Hepatocyte (in vitro differentiated cells): ENCODE measurements around the gene PERM1. TPM values are rescaled to one million over a fixed set of nuclear protein-coding genes. Genes with fewer than 3 reads are reported as not detected.

Experiments used
- DNase-seq: peaks from one replicate; pipeline ENCODE4 v3.0.0-alpha.2; 2016; ENCODE audit warnings: low spot score
- H2AFZ ChIP-seq: fragments of 200-600 bp; sonication (generic); 2 replicates; pipeline ENCODE4 v1.6.0; 2016; ENCODE audit warnings: antibody characterized with exemption, mild to moderate bottlenecking
- H3K27ac ChIP-seq: fragments of 200-600 bp; sonication (generic); 2 replicates; pipeline ENCODE4 v1.5.1; 2016; ENCODE audit warnings: mild to moderate bottlenecking
- H3K27me3 ChIP-seq: fragments of 200-600 bp; sonication (generic); 2 replicates; pipeline ENCODE4 v1.6.1; 2016
- H3K36me3 ChIP-seq: fragments of 200-600 bp; sonication (generic); replicated peaks from 2 replicates; pipeline ENCODE4 v1.5.1; 2016; ENCODE audit warnings: low read depth; ENCODE audit not compliant: insufficient read depth
- H3K4me1 ChIP-seq: fragments of 200-600 bp; sonication (generic); 2 replicates; pipeline ENCODE4 v1.5.1; 2016; ENCODE audit warnings: mild to moderate bottlenecking, moderate library complexity; ENCODE audit not compliant: insufficient read depth
- H3K4me2 ChIP-seq: fragments of 200-600 bp; sonication (generic); 2 replicates; pipeline ENCODE4 v1.6.0; 2016
- H3K4me3 ChIP-seq: fragments of 200-600 bp; sonication (generic); 2 replicates; pipeline ENCODE4 v1.5.1; 2016; ENCODE audit warnings: mild to moderate bottlenecking
- H3K79me2 ChIP-seq: fragments of 200-600 bp; sonication (generic); 2 replicates; pipeline ENCODE4 v1.6.0; 2017; ENCODE audit warnings: mild to moderate bottlenecking
- H3K9me2 ChIP-seq: fragments of 200-600 bp; sonication (generic); replicated peaks from 2 replicates; pipeline ENCODE4 v1.6.0; 2017; ENCODE audit warnings: mild to moderate bottlenecking; ENCODE audit not compliant: insufficient read depth
- H3K9me3 ChIP-seq: fragments of 200-600 bp; sonication (generic); 2 replicates; pipeline ENCODE4 v1.5.1; 2016; ENCODE audit warnings: low read depth, mild to moderate bottlenecking
- H4K20me1 ChIP-seq: fragments of 200-600 bp; sonication (generic); 2 replicates; pipeline ENCODE4 v1.6.0; 2016; ENCODE audit warnings: mild to moderate bottlenecking; ENCODE audit not compliant: insufficient read depth, poor library complexity, severe bottlenecking
- CTCF ChIP-seq: fragments of 200-600 bp; sonication (generic); IDR thresholded peaks from 2 replicates; pipeline ENCODE4 v1.5.1; 2016; ENCODE audit warnings: antibody characterized with exemption, mild to moderate bottlenecking; ENCODE audit not compliant: poor library complexity
- EZH2 ChIP-seq: fragments of 200-600 bp; sonication (generic); IDR thresholded peaks from 2 replicates; pipeline ENCODE4 v1.6.1; 2016; ENCODE audit warnings: antibody characterized with exemption, mild to moderate bottlenecking, borderline replicate concordance
- EZH2phosphoT487 ChIP-seq: fragments of 200-600 bp; sonication (generic); IDR thresholded peaks from one replicate; pipeline ENCODE4 v1.6.1; 2018; ENCODE audit warnings: antibody characterized with exemption, mild to moderate bottlenecking, low read depth, moderate library complexity; ENCODE audit not compliant: unreplicated experiment, severe bottlenecking
- WGBS: methylation state at CpG from one replicate; pipeline ENCODE4 v1.1.6; 2016; ENCODE audit warnings: low lambda C conversion rate; ENCODE audit errors: missing lambda C conversion rate; 5-methylcytosine and 5-hydroxymethylcytosine counted together
- polyA plus RNA-seq: library from polyadenylated mRNA; unstranded; fragments of >200 nt; fragmentation: Nextera tagmentation; extraction: Ambion mirVana; gene quantifications from 2 replicates; pipeline ENCODE4 v1.2.1, GENCODE V29; 2016
- total RNA-seq: library from RNA; depleted of rRNA; stranded (reverse); fragments of >200 nt; gene quantifications from 2 replicates; pipeline ENCODE4 v1.2.3, GENCODE V29; 2014

PERM1 gene
- total and polyA plus RNA-seq, 2 experiments from 2014 or later: 1.3 TPM; not detected in 1

GRCh38 chr1:997993-998744 lies 16.3 kb upstream of the PERM1 start:
- Histone ChIP-seq H3K4me2 (peak overlapping the region; percentile 95), H3K4me3 (peak overlapping the region; percentile 73)
- 31% methylated on average over 36 of the region's 75 CpGs for WGBS

GRCh38 chr1:997713-997992 lies 15.8 kb upstream of the PERM1 start:
- peak; percentile 19 for DNase-seq
- no peak overlapping the region for H3K4me3 ChIP-seq
- H3K27me3 ChIP-seq: peaks cover 16% of the 10 kb centered on the region
- H3K9me2 ChIP-seq: no peaks in the 10 kb centered on the region
- H3K79me2 ChIP-seq: peaks cover 12% of the 10 kb centered on the region
- no peaks in the 10 kb centered on the region for H3K9me3 ChIP-seq
- TF ChIP-seq EZH2phosphoT487 (no peak), CTCF (no peak), EZH2 (no peak)
- no peaks in the 10 kb centered on the region for H3K36me3 ChIP-seq
- peaks cover 9% of the 10 kb centered on the region for H3K4me1 ChIP-seq
- no peak overlapping the region for H3K27ac ChIP-seq
- H2AFZ ChIP-seq: no peak overlapping the region
- H3K4me2 ChIP-seq: peak overlapping the region; percentile 95
- WGBS: 83% methylated on average over 3 of the region's 3 CpGs
- no peaks in the 10 kb centered on the region for H4K20me1 ChIP-seq

More at GRCh38 chr1:997993-998744, 16.3 kb upstream of the PERM1 start:
- Histone ChIP-seq H3K9me3 (no peaks in the 10 kb centered on the region), H3K4me1 (peaks cover 9% of the 10 kb centered on the region), H3K79me2 (peaks cover 16% of the 10 kb centered on the region), H3K36me3 (no peaks in the 10 kb centered on the region), H3K27ac (no peak overlapping the region), H2AFZ (no peak overlapping the region), H3K27me3 (peaks cover 16% of the 10 kb centered on the region), H4K20me1 (no peaks in the 10 kb centered on the region), H3K9me2 (no peaks in the 10 kb centered on the region)
- DNase-seq: peak; percentile 64
- TF ChIP-seq CTCF: no peak
- peak; percentile 84 for TF ChIP-seq EZH2
- no peak for TF ChIP-seq EZH2phosphoT487

GRCh38 chr1:996851-997712 lies 15.2 kb upstream of the PERM1 start:
- DNase-seq: peak; percentile 18
- no peak overlapping the region for H2AFZ ChIP-seq
- TF ChIP-seq EZH2: no peak
- no peak for TF ChIP-seq EZH2phosphoT487
- no peak for TF ChIP-seq CTCF
- no peaks in the 10 kb centered on the region for H3K36me3 ChIP-seq
- peaks cover 16% of the 10 kb centered on the region for H3K27me3 ChIP-seq
- peaks cover 9% of the 10 kb centered on the region for H3K4me1 ChIP-seq
- H3K79me2 ChIP-seq: peaks cover 8% of the 10 kb centered on the region
- H3K9me3 ChIP-seq: no peaks in the 10 kb centered on the region
- WGBS: 69% methylated on average over 15 of the region's 24 CpGs
- H3K27ac ChIP-seq: no peak overlapping the region
- H3K4me3 ChIP-seq: no peak overlapping the region
- H3K4me2 ChIP-seq: no peak overlapping the region
- H4K20me1 ChIP-seq: no peaks in the 10 kb centered on the region
- H3K9me2 ChIP-seq: no peaks in the 10 kb centered on the region
